Panc1 (cell line): ENCODE measurements around the gene HMCN2.

ENCODE experiments used
- TCF7L2 ChIP-seq: IDR thresholded peaks from 2 replicates; pipeline ENCODE4 v1.6.1; 2011; ENCODE audit warnings: mild to moderate bottlenecking, low read depth, low read length, inconsistent platforms
- TF ChIP-seq, protein P1 (sequence below): fragments of 450-650 bp; IDR thresholded peaks from 2 replicates; pipeline ENCODE4 v1.5.1; 2017; ENCODE audit warnings: mild to moderate bottlenecking
- TF ChIP-seq, protein P2 (sequence below), 2 experiments: IDR thresholded peaks; 2 replicates each; pipeline ENCODE4 v1.6.1; 2011 to 2012; ENCODE audit warnings: low read depth in 2 of 2, control low read depth in 1 of 2, low read length in 1 of 2, mild to moderate bottlenecking in 1 of 2, moderate library complexity in 1 of 2; ENCODE audit not compliant: insufficient read depth in 1 of 2

DNA sequence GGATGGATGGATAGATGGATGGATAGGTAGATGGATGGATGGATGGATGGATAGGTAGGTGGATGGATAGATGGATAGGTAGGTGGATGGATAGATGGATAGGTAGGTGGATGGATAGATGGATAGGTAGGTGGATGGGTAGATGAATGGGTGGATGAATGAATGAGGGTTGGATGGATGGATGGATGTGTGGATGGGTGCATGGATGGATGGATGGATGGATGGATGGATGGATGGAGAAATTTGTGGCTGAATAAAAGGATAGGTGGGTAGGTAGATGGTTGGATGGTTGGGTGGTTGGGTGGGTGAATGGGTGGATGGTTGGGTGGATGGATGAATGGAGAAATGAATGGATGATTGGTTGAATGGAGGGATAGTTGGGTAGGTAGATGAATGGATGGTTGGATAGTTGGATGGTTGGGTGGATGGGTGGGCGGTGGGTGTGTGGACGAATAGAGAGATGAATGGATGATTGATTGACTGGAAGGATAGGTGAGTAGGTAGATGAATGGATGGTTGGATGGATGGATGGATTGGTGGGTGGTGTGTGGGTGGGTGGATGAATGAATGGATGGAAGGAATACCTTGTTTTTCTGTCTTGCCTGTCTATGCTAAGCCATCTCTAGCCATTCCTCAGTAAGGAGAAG, 108.2 kb downstream of the HMCN2 start:
- TF ChIP-seq, protein P1, sequence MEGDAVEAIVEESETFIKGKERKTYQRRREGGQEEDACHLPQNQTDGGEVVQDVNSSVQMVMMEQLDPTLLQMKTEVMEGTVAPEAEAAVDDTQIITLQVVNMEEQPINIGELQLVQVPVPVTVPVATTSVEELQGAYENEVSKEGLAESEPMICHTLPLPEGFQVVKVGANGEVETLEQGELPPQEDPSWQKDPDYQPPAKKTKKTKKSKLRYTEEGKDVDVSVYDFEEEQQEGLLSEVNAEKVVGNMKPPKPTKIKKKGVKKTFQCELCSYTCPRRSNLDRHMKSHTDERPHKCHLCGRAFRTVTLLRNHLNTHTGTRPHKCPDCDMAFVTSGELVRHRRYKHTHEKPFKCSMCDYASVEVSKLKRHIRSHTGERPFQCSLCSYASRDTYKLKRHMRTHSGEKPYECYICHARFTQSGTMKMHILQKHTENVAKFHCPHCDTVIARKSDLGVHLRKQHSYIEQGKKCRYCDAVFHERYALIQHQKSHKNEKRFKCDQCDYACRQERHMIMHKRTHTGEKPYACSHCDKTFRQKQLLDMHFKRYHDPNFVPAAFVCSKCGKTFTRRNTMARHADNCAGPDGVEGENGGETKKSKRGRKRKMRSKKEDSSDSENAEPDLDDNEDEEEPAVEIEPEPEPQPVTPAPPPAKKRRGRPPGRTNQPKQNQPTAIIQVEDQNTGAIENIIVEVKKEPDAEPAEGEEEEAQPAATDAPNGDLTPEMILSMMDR, result no peak
- TF ChIP-seq, protein P2, sequence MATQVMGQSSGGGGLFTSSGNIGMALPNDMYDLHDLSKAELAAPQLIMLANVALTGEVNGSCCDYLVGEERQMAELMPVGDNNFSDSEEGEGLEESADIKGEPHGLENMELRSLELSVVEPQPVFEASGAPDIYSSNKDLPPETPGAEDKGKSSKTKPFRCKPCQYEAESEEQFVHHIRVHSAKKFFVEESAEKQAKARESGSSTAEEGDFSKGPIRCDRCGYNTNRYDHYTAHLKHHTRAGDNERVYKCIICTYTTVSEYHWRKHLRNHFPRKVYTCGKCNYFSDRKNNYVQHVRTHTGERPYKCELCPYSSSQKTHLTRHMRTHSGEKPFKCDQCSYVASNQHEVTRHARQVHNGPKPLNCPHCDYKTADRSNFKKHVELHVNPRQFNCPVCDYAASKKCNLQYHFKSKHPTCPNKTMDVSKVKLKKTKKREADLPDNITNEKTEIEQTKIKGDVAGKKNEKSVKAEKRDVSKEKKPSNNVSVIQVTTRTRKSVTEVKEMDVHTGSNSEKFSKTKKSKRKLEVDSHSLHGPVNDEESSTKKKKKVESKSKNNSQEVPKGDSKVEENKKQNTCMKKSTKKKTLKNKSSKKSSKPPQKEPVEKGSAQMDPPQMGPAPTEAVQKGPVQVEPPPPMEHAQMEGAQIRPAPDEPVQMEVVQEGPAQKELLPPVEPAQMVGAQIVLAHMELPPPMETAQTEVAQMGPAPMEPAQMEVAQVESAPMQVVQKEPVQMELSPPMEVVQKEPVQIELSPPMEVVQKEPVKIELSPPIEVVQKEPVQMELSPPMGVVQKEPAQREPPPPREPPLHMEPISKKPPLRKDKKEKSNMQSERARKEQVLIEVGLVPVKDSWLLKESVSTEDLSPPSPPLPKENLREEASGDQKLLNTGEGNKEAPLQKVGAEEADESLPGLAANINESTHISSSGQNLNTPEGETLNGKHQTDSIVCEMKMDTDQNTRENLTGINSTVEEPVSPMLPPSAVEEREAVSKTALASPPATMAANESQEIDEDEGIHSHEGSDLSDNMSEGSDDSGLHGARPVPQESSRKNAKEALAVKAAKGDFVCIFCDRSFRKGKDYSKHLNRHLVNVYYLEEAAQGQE (IDR thresholded peaks at IDR 0.05; ENCODE audit: insufficient read depth in 1 of 2, low read depth in 2 of 2, low read length in 1 of 2), result no peak
- TF ChIP-seq TCF7L2, result no peak
